ENCODE results near the gene SACM1L.
"Not testable (repeated sequence)": the region's sequence is repeated elsewhere in the genome, so short reads cannot be mapped to it uniquely, and the experiment has no call there.

The SACM1L gene

DNA sequence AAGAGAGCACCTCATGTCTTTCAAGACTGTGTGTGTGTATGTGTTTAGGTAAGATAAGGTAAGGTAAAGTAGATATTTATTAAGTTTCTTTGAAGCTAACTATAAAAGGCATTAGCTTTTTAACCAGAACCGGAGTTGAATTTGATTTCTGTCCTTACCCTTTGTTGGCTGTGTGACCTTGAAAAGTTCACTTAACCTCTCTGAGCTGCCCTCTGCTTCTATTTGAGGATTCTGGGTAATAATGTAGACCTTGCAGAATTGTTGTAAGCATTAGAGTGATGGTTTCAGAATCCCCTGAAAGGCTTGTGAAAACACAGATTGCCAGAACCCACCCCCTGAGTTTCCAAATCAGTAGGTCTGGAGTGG lies 21.6 kb upstream of the SACM1L start:
- no peak for DNase-seq (ENCODE audit: low read depth)

DNA sequence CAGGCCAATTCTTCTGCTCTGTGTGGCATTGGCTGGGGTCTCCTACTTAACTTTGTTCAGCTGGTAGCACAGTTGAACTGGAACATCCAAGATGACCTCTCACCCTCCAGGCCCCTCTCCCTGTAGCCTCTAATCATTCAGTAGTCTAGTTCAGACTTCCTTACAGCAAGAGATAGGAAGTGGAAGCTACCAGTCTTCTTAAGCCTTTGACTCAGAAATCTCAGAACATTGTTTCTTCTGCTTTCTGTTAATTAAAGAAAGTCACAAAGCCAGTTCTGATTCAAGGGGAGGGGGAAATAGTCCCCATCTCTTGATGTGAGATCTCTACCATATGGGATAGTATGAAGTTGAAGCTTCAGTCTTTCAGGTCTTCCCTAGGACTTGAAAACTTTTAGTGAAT lies 18.8 kb upstream of the SACM1L start:
- no peak for DNase-seq (ENCODE audit: low read depth)

DNA sequence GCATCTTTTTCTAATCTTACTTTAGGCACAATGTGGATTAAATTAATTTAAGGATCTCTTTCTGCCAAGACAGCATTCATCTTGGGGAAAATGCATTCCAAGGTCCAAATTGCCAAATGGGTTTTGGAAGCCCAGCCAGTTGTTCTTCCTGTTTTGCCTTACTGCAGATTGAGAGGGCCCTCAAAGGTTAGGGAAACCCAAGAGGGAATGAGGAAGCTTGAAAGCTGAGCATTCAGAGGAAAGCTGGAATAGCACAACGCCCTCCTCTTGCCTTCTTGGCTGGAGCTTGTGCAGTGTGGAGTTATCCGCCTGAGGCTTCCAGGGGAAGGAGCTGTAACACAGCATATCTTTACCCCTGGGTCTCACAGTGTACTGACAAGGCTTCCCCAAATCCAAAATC lies 18.2 kb upstream of the SACM1L start:
- DNase-seq (ENCODE audit: low read depth) = no peak

DNA sequence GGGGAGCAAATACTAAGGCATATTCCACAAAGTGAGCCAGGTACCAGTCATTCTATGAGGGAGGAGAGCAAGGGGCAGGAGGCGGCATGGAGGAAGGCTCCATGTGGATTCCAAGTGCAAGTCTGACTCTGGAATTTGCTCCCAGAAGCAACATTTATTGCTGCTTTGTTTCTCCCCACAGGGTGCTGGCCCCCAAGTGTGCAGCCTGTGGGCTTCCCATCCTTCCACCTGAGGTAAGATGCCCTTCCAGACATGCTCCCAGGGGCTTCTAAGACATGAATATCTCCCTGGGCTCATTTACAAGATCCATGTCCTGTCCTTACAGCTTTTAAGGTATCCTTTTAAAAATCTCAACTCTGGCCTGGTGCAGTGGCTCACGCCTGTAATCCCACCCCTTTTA lies 15.9 kb upstream of the SACM1L start:
- no peak for DNase-seq (ENCODE audit: low read depth)

DNA sequence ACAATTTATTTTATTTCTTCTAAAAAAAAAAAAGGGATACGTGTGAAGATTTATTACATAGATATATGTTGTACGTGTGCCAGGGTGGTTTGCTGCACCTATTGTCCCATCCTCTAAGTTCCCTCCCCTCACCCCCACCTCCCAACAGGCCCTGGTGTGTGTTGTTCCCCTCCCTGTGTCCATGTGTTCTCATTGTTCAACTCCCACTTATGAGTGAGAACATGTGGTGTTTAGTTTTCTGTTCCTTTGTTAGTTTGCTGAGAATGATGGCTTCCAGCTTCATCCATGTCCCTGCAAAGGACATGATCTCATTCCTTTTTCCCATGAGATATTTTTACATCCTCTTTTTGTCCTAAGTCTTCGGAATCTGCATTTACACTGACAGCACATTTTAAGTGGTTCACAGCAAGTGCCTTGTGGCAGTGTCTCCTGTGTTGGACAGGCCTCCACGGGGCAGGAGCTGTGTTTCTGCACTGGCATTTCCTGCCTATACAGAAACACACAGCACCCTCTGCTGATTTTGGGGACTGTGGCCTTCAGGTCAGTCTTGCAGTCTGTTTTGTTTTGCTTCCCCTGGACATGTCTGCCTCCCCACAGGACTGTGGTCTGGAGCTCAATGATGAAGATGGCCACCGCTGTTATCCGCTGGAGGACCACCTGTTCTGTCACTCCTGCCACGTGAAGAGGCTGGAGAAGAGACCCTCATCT lies 12.7 kb upstream of the SACM1L start:
- DNase-seq (ENCODE audit: low read depth) = no peak

DNA sequence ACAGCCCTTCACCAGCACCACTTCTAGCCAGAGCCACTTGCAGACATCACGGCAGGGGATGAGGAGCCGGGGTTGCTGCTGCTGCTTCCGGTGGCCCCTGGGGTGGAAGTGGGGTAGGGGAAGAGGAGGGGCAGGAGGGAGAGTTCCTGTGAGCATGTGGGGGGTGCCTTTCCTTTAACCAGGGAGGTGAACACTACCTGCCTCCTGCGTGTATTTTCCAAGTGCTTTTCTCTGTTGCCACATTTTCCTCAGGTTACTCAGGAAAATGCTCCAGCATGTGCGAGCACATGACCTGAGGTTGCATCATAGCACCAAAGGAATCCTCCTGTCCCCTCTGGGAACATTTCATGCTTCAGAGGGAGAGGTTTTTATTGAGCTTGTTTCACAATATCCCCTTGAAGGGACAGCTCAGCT lies 12.2 kb upstream of the SACM1L start:
- peak; percentile 56 for DNase-seq (ENCODE audit: low read depth)

DNA sequence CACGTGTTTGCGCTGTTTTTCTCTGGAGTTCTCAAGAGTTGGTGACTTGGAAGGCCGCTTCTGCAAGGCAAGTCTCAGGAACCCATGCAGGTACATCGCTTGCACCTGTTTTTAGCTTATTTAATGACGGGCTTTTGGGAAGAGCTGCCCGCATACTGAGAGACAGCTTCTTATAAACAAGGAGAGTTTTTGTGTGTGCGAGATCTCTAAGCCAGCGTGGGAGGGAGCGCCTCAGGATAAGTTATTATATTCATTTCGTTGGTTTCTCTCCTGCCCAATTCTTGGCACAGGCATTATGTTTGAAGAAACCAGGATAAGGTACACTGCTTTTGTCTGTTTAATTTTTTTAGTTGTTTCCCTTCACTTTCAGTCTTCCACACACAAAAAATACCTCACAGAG lies 11.4 kb upstream of the SACM1L start:
- no peak for DNase-seq (ENCODE audit: low read depth)

DNA sequence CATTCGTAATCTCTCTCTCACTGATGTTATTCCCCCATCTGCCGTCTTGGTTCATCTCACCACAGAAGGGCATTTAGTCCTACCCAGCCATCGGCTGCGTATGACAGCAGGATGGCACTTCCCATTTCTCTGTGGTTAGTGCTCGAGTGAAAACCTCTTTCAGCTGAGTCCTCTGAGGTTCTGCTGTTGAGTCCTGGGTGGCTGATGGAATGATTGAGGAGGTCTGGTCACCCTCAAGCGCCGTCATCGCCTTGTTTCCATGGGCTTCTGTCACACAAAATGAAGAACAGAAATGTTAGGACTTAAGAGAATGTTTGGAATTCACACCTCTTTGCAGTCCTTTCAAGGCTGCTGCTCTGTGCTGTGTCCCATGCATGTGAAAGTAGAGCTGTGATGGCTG lies 9.4 kb upstream of the SACM1L start:
- DNase-seq (ENCODE audit: low read depth) = no peak

DNA sequence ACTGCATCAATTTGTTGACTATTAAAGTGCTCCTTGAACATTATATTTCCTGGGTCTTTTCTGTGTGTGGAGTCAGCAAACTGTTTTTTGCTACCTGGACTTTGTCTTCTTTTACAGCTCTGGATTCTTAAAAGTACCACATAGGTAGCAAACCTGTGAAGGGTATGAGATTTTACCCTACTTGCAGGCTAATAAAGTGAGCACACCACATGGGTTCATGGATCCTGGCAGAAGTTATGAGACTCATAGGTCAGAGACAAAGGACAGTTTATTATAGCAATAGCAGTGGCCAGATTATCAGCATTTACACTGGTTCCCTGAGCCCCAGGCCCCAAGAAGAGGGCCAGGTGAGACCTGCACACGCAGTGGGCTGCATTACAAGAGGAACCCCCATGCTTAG lies 8.0 kb upstream of the SACM1L start:
- DNase-seq (ENCODE audit: low read depth) = no peak

DNA sequence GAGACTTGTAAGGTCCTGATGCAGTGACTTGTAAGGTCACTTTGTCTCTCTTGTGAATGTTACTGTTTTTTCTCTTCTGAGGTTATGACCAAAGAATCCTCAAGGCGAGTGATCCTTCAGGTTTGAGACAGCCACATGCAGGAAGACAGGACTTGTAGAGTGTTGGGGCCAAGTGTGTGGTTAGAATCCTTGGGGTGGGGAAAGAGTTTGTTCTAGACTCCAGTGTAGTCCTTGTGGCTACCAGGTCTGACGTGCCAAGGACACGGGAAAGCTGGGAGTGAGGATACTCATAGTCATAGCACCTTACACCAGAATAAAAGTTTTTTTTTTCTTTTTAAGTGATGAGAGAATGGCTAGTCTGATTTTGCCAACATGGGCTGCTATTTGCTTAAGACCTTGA lies 7.3 kb upstream of the SACM1L start:
- DNase-seq (ENCODE audit: low read depth) = no peak

DNA sequence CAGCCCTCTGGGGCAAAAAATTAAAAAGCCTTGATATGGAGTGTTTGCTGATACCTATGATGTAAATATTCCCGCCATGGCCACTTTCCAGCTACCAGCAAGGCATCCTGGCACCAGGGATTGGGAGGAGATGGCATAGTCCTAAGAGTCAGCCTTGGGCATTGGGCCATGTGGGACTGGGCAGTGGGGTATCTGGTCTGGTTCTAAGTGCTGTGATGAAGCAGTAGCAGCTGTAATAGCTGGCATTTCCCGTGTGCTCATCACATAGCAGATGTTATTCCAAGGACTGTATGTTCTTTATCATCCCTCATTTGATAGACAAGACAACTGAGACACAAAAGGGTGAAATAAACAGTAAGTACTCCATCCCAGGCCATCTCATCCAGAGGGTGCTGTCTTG lies 6.9 kb upstream of the SACM1L start:
- DNase-seq (ENCODE audit: low read depth) = no peak

DNA sequence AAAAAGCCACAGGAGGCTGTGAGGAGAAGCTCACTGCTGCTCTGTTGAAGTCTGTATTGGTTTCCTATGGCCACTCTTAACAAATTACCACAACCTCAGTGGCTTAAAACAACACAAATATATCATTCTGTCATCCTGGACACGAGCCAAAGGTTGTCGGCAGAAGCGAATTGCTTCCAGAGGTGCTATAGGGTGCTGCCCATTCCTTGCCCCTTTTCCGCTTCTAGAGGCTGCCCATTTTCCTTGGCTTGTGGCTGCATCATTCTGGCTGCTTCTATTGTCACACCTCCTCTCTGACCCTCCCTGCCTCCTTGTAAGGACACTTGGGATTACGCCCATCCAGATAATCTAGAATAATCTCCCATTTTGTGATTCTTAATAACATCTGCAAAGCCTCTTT lies 6.4 kb upstream of the SACM1L start:
- no peak for DNase-seq (ENCODE audit: low read depth)

DNA sequence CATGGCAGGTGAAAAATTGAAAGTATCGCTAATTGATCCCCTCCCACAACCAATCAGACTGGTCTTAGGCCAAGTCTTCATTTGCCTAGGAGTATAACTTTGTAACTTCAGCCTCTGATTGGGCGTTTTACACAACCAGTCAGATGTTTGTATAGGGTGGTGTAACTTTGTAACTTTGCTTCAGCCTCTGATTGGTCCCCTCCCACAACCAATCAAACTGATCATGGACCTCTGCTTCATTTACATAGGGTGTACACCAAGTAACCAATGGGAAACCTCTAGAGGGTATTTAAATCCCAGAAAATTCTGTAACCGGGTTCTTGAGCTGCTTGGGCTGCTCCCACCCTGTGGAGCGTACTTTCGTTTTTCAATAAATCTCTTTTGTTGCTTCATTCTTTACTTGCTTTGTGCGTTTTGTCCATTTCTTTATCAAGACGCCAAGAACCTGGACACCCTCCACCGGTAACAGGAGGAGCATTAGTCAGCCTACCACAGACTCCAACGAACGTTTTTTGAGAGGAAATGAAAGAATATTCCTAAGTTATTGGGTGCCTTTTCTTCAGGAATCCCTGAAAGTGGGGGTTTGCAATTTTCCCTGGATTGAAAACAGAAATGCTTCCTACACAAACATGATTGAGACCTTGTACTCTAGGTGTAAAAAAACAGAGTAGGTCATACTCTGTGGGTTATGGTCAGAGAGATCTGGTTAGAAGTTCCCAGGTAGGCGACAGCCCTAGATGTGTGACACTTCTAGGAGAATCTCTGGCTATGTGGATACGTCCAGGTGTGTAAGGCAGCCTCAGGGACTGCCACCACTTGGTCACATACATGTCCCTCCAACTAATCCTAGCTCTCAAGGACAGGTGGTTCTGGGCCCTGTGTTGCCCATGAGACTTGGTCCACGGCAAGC lies 5.5 kb upstream of the SACM1L start:
- DNase-seq (ENCODE audit: low read depth) = no peak

DNA sequence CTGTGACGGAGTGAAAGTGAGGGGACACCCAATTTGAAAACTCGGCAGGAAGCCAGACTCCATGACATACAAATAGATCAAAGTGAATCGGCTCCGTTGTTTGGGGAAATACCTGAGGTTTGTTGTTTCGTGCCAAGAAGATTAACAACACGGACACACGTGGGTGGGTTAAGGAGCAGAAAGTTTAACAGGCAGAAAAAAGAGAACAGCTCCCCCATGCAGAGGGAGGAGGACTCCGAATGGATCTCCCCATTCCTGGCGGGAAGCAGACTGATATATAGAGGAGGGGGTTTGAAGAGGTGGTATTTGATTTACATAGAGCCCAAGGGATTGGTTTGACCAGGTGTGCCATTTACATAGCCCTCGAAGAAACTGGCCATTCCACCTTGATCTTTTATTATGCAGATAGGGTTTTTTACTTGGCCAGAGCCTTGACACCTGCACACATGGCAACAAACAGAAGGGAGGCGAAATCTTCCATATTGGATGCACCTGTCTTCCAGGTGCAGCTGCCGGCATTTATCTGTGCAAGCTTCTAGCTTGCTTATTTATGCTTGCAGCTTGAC lies 4.8 kb upstream of the SACM1L start:
- DNase-seq (ENCODE audit: low read depth) = no peak

DNA sequence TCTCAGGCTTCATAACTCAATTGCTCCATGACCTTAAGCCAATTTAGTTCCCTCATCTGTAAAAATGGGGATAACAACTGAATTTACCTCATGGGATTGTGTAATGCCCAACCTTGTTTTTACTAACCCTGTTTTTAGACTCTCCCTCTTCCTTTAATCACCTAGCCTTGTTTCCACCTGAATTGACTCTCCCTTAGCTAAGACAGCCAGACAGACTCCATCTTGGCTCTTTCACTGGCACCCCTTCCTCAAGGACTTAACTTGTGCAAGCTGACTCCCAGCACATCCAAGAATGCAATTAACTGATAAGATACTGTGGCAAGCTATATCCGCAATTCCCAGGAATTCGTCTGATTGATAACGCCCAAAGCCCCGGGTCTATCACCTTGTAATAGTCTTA lies 3.5 kb upstream of the SACM1L start:
- DNase-seq (ENCODE audit: low read depth) = not testable (repeated sequence)

DNA sequence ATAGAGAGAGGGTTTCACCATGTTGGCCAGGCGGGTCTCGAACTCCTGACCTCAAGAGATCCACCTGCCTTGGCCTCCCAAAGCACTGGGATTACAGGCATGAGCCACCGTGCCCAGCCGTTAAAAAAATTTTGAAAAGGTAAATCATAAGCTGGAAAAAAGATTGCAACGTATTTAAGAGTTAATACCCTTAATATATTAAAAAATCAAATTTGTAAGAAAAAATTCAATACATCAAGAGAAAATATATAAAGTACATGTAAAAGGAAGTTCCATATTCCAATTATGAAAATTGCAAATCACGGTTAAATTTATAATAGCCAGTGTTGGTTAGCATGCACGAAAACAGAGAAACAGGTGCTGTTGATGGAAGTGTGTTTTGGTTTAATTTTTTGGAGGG lies 2.3 kb upstream of the SACM1L start:
- no peak for DNase-seq (ENCODE audit: low read depth)

DNA sequence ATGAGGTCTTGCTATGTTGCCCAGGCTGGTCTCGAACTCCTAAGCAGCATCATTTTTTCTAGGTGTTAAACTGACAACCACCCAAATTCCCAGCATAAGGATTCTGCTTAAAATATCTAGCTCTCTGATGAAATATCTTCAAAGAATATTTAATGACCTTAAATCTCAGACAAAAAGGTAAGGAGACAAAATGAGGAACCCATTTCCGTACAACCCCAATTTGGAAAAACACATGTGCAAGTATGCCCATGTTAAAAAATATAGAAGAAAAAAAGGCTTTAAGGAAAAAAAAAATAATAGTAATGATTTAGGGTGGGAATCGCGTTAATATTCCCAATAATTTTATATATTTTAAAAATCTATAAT lies 1.4 kb upstream of the SACM1L start:
- no peak for DNase-seq (ENCODE audit: low read depth)

DNA sequence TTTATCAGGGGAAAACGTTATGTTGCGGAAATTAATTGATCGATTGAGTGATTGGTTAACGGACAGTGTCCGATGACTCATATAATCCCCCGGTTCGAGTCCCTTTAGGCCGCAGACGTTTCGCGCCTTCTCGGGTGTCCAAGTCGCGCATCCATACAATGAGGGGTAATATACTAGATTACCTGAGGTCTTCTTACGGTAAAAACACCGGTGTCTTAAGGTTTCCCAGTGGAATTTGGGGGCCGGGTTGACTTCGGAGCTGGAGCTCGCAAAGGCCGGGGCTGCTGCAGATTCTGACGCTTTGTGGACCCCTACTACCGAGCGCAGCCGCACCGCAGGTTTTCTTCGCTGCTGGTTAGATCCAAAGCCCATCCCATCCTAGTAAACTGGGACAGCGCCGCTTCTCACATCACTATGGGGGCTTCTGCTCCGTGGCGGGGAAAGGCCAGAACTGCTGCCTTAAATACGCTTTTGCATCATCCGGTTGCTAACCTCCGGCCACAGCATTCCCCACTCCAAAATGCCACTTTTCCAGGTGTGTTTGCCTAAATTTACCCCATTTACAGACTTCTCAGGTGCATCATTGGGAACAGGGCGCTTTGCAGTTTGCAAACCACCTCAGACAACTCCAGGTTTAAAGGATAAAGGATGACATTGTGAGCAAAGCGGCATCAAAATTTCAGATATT lies 858 bp upstream of the SACM1L start:
- DNase-seq (ENCODE audit: low read depth) = no peak

DNA sequence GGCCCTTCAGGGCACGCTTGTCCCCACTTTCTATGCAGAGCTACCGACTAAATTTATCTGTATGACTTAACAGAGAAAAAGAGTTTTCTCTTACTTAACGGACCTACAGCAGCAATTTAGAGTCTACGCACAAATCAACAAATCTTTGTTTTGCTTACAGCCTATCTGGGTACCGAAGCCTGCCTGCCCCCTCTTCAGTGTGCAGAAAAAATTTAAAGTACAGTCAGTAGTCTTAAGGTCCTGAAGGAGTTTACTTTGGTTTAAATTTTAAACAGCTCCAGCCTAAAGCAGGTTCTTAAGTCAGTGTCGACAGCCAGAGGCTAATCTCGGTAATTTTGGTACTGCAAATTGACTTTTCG lies 570 bp downstream of the SACM1L start:
- no peak for DNase-seq (ENCODE audit: low read depth)

DNA sequence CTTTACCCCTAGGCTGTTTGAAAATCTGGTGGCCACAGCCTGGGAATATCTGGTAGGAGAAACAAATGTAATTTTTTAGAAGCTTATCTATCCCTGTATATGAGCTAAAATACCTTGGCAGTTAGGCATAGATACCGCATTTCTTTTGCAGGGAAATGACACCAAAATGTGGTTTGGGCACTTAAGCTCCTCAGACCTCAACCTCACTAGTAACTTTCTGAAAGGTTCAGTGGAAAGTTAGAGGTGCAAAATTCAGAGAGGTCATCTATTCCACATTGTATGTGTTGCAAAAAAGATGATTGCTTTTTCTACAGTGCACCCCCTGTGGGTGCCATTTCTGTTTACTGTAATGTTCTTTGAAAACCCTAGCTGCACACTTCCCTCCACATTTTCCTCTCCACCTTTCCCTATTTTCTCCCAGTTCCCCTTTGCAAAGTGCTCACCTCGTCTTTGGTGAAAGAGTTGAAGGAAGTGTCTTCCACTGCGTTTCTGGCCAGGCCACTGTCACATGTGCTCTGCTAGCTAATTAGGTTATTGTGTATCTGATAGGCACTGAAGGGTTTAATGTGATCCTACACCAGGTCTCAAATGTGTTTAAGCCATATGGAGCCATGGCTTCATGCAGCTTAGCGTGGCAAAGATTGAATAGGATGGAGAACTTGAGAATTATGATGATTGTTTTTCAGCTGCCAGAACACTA lies 1.3 kb downstream of the SACM1L start:
- no peak for DNase-seq (ENCODE audit: low read depth)

DNA sequence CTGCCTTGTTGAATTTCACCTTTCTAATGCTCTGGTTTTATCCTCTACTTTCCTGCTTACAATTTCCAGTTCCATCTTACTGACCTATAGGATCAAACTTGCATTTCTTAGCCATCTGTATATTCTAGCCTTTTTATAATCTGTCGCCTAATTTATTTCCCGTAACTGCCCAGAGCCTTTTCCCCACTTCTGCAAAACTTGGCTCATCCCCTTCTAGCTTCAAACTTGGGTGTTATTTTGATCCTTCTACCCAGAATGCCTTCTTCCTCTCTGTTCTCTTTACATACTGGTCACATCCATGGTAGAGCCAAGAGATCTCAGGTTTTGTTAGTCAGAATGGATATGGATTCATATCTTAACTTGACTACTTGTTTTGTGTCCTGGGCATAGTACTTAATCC lies 2.6 kb downstream of the SACM1L start:
- DNase-seq (ENCODE audit: low read depth) = no peak

DNA sequence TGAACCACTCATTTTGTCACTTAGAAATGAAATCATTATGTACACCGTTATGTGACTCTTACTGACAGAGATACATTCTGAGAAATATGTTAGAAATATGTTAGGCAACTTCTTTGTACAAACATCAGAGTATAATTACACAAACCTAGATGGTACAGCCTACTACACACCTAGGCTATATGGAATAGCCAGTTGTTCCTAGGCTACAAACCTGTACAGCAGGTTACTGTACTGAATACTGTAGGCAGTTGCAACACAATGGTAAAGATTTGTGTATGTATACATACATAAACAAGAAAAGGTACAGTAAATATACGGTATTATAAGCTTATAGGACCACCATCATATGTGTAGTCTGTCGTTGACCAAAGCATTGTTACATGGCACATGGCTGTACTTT lies 3.7 kb downstream of the SACM1L start:
- DNase-seq (ENCODE audit: low read depth) = no peak

All from activated gamma-delta T cell treated with anti-CD3 and anti-CD28 coated beads, Interleukin-2, amount 50 U/mL, for 16 hours (primary cell).